GM23248 (cell line): ENCODE data around the gene EPS8L1. TPM values are rescaled to one million over a fixed set of nuclear protein-coding genes. Genes with fewer than 3 reads are reported as not detected.

Source experiments
- DNase-seq: peaks from one replicate; pipeline ENCODE4 v3.0.0-alpha.2; 2015
- H2AFZ ChIP-seq: fragments of 200-600 bp; sonication (generic); 2 replicates; pipeline ENCODE4 v1.6.1; 2016; ENCODE audit warnings: antibody characterized with exemption
- H3F3A ChIP-seq: fragments of 200-600 bp; sonication (generic); 2 replicates; pipeline ENCODE4 v1.6.1; 2016; ENCODE audit warnings: mild to moderate bottlenecking, antibody characterized with exemption, mixed run types; ENCODE audit not compliant: insufficient read depth
- H3K27ac ChIP-seq: fragments of 200-600 bp; sonication (generic); 2 replicates; pipeline ENCODE4 v1.5.1; 2016; ENCODE audit warnings: mild to moderate bottlenecking
- H3K27me3 ChIP-seq: fragments of 200-600 bp; sonication (generic); replicated peaks from 2 replicates; pipeline ENCODE4 v1.6.1; 2016; ENCODE audit warnings: mild to moderate bottlenecking; ENCODE audit not compliant: insufficient read depth
- H3K36me3 ChIP-seq: fragments of 200-600 bp; sonication (generic); 2 replicates; pipeline ENCODE4 v1.6.1; 2016; ENCODE audit warnings: low read depth, mild to moderate bottlenecking
- H3K4me1 ChIP-seq: fragments of 200-600 bp; sonication (generic); 2 replicates; pipeline ENCODE4 v1.6.1; 2016; ENCODE audit warnings: mild to moderate bottlenecking; ENCODE audit not compliant: insufficient read depth
- H3K4me2 ChIP-seq: fragments of 200-600 bp; sonication (generic); one replicate; pipeline ENCODE4 v1.6.1; 2016; ENCODE audit warnings: mild to moderate bottlenecking; ENCODE audit not compliant: unreplicated experiment
- H3K4me3 ChIP-seq: fragments of 200-600 bp; sonication (generic); 2 replicates; pipeline ENCODE4 v1.5.1; 2016; ENCODE audit warnings: mild to moderate bottlenecking
- H3K79me2 ChIP-seq: fragments of 200-600 bp; sonication (generic); 2 replicates; pipeline ENCODE4 v1.6.1; 2016; ENCODE audit warnings: mild to moderate bottlenecking; ENCODE audit not compliant: insufficient read depth
- H3K9ac ChIP-seq: fragments of 200-600 bp; sonication (generic); 2 replicates; pipeline ENCODE4 v1.6.1; 2016; ENCODE audit warnings: mild to moderate bottlenecking
- H3K9me2 ChIP-seq: fragments of 200-600 bp; sonication (generic); 2 replicates; pipeline ENCODE4 v1.6.1; 2016; ENCODE audit warnings: mixed run types, mild to moderate bottlenecking, moderate library complexity; ENCODE audit not compliant: insufficient read depth
- H3K9me3 ChIP-seq: fragments of 200-600 bp; sonication (generic); one replicate; pipeline ENCODE4 v1.6.1; 2017; ENCODE audit warnings: low read depth
- H4K20me1 ChIP-seq: fragments of 200-600 bp; sonication (generic); 2 replicates; pipeline ENCODE4 v1.6.0; 2016; ENCODE audit not compliant: insufficient read depth
- EZH2 ChIP-seq: fragments of 200-600 bp; sonication (generic); IDR thresholded peaks from 2 replicates; pipeline ENCODE4 v1.6.1; 2018; ENCODE audit warnings: antibody characterized with exemption, mild to moderate bottlenecking; ENCODE audit not compliant: insufficient read depth, poor library complexity, severe bottlenecking
- EZH2phosphoT487 ChIP-seq: fragments of 200-600 bp; sonication (generic); IDR thresholded peaks from 2 replicates; pipeline ENCODE4 v1.6.1; 2018; ENCODE audit warnings: antibody characterized with exemption, moderate library complexity, mild to moderate bottlenecking, low read depth; ENCODE audit not compliant: insufficient read depth
- WGBS, 2 experiments: methylation state at CpG; one replicate each; pipeline ENCODE4 v1.1.6; 2015 to 2017; ENCODE audit warnings: low lambda C conversion rate in 2 of 2, low coverage in 1 of 2; ENCODE audit errors: missing lambda C conversion rate in 2 of 2; 5-methylcytosine and 5-hydroxymethylcytosine counted together
- in situ Hi-C: fragments of 300-500 bp; cut with MboI; formaldehyde crosslinking; loops from 2 replicates; pipeline ENCODE4 v1.15.0; 2020
- polyA plus RNA-seq: library from polyadenylated mRNA; unstranded; fragments of >200 nt; fragmentation: Nextera tagmentation; extraction: Ambion mirVana; gene quantifications from 2 replicates; pipeline ENCODE4 v1.2.1, GENCODE V29; 2016
- total RNA-seq: library from RNA; depleted of rRNA; stranded (reverse); fragments of >200 nt; shearing (Covaris generic); gene quantifications from 2 replicates; pipeline ENCODE4 v1.2.3, GENCODE V29; 2014

The EPS8L1 gene
- total and polyA plus RNA-seq, 2 experiments from 2014 or later = 0.76 to 1.1 TPM

DNA sequence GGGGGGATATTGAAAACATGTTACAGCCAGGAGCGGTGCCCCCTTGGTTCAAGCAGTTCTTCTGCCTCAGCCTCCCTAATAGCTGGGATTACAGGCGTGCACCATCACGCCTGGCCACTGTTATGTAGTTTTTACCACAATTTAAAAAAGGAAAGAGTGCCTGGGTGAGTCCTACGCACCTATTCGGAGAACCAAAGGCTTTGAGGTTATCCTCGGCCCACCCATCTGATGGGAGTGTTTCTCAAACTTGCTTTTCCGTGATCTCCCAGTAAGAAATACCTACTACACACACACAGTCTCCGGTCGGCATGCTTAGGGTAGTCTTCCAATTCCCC lies 33.4 kb upstream of the EPS8L1 start:
- TF ChIP-seq EZH2 (no peak), EZH2phosphoT487 (no peak)
- no peak for DNase-seq
- Histone ChIP-seq H3K27me3 (no peaks in the 10 kb centered on the region), H3K4me3 (no peak overlapping the region), H3K4me2 (no peak overlapping the region), H3K79me2 (no peaks in the 10 kb centered on the region), H3K27ac (no peak overlapping the region), H2AFZ (no peak overlapping the region), H3K9me3 (no peaks in the 10 kb centered on the region), H3F3A (no peaks in the 10 kb centered on the region), H3K4me1 (no peaks in the 10 kb centered on the region), H4K20me1 (no peaks in the 10 kb centered on the region), H3K9ac (no peak overlapping the region), H3K9me2 (no peaks in the 10 kb centered on the region), H3K36me3 (no peaks in the 10 kb centered on the region)
- WGBS, 2 experiments = 84 to 89% methylated on average over 9 of the region's 9 CpGs
- in situ Hi-C loops = no loop called here

- Histone ChIP-seq H3K27me3 (no peaks in the 10 kb centered on the region), H3K4me3 (no peak overlapping the region), H3K36me3 (no peaks in the 10 kb centered on the region), H3K9me3 (no peaks in the 10 kb centered on the region), H4K20me1 (no peaks in the 10 kb centered on the region), H3F3A (no peaks in the 10 kb centered on the region), H3K9ac (no peak overlapping the region), H3K79me2 (no peaks in the 10 kb centered on the region), H3K4me2 (no peak overlapping the region), H3K9me2 (no peaks in the 10 kb centered on the region), H3K27ac (no peak overlapping the region), H2AFZ (no peak overlapping the region), H3K4me1 (no peaks in the 10 kb centered on the region)
- in situ Hi-C loops = no loop called here
- no peak for DNase-seq
- TF ChIP-seq EZH2phosphoT487 = no peak
- TF ChIP-seq EZH2 = no peak
- 77% methylated on average over 11 of the region's 11 CpGs for WGBS, 2 experiments
Observed at GRCh38 chr19:55042688-55043087, 33.0 kb upstream of the EPS8L1 start.

DNA sequence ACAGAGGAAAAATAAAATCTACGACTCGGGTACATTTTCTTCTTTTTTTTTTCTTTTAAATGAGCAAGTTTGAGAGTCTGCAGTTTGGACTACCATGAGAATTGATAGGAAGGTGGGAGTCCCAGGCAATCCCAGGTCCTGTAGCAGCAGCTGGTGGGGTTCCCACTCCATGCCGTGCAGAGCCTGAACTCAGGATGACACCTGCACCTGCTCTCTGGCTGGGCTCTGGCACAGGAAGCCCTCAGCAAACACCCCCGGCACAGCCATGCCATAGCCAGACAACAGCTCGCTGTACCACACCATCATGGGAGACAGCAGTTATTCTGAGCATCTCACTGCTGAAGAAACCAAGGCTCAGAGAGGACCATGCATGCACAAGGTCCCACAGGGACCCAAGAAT lies 31.4 kb upstream of the EPS8L1 start:
- Histone ChIP-seq H3K4me2 (no peak overlapping the region), H4K20me1 (no peaks in the 10 kb centered on the region), H3K27ac (no peak overlapping the region), H3K4me3 (no peak overlapping the region), H3K9ac (no peak overlapping the region), H3K79me2 (no peaks in the 10 kb centered on the region), H3K36me3 (no peaks in the 10 kb centered on the region), H3K9me3 (no peaks in the 10 kb centered on the region), H3K4me1 (no peaks in the 10 kb centered on the region), H2AFZ (no peak overlapping the region), H3F3A (no peaks in the 10 kb centered on the region), H3K9me2 (no peaks in the 10 kb centered on the region), H3K27me3 (no peaks in the 10 kb centered on the region)
- TF ChIP-seq EZH2 (no peak), EZH2phosphoT487 (no peak)
- WGBS, 2 experiments = 93 to 96% methylated on average over 5 of the region's 5 CpGs
- DNase-seq = no peak
- in situ Hi-C loops = no loop called here

DNA sequence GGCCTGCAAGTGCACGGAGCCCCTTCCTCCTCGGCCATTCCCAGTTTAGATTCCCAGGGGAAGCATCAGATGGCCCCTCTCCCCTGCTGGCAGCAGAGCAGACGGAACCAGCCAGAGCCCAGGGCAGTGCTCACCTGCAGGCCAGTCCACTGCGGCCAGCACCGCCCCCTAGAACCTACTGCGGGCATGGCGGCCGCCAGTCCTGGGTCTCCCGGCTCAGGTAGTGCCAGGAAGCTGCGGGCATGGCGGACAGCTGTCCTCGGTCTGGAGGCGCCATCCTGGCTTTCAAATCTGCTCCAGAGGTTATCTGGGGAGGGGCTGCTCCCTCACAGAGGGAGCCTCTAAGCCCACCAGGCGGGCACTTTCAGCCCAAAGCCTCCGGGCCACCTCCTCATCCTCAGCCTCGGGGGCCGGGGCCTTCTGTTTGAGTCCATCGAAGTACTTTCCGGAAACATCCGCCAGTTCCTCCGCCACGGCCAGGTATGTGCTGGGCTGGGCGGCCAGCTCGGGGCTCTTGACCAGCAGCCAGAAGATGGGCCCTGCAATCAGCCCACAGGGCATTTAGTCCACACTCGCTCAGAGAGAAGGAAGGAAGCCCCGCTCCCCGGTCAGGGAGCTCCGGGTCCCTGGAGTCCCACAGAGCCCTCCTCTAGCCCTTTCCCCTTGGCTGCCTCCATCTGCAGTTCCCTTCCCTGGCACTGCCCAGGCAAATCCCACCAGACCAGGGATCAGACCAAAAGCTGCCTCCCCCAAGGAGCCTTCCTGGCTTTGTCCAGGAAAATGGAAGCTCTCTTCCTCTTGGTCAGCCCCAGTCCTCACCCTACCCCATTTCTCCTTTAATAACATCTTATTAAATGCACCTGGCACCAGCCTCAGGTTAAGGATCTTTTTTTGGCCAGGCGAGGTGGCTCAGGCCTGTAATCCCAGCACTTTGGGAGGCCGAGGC lies 30.6 kb upstream of the EPS8L1 start:
- Histone ChIP-seq H2AFZ (no peak overlapping the region), H4K20me1 (no peaks in the 10 kb centered on the region), H3F3A (no peaks in the 10 kb centered on the region), H3K36me3 (no peaks in the 10 kb centered on the region), H3K4me1 (no peaks in the 10 kb centered on the region), H3K9ac (no peak overlapping the region), H3K4me2 (no peak overlapping the region), H3K9me3 (no peaks in the 10 kb centered on the region), H3K27ac (no peak overlapping the region), H3K9me2 (no peaks in the 10 kb centered on the region), H3K79me2 (no peaks in the 10 kb centered on the region), H3K27me3 (no peaks in the 10 kb centered on the region), H3K4me3 (no peak overlapping the region)
- 92 to 96% methylated on average over 27 to 29 of the region's 30 CpGs for WGBS, 2 experiments
- DNase-seq = no peak
- TF ChIP-seq EZH2phosphoT487 (no peak), EZH2 (no peak)
- in situ Hi-C loops = no loop called here
